OCI-LY1 (cell line): ENCODE measurements around the gene NGFR.

Source experiments
- H2AFZ ChIP-seq: fragments of 200-600 bp; sonication (generic), shearing (Covaris generic); 2 replicates; pipeline ENCODE4 v1.6.0; 2014; ENCODE audit warnings: antibody characterized with exemption, mild to moderate bottlenecking, low read length
- H3F3A ChIP-seq: fragments of 200-600 bp; sonication (generic), shearing (Covaris generic); 2 replicates; pipeline ENCODE4 v1.6.0; 2014; ENCODE audit warnings: mild to moderate bottlenecking, antibody characterized with exemption, low read length, moderate library complexity; ENCODE audit not compliant: insufficient read depth
- H3K27ac ChIP-seq: fragments of 200-600 bp; sonication (generic); 2 replicates; pipeline ENCODE4 v1.5.1; 2014; ENCODE audit warnings: low read length, mixed run types, mild to moderate bottlenecking, low read depth; ENCODE audit not compliant: poor library complexity, severe bottlenecking
- H3K27me3 ChIP-seq: fragments of 200-600 bp; sonication (generic); 2 replicates; pipeline ENCODE4 v1.6.0; 2014; ENCODE audit warnings: antibody characterized with exemption, mild to moderate bottlenecking, low read length, moderate library complexity; ENCODE audit not compliant: insufficient read depth
- H3K36me3 ChIP-seq: fragments of 200-600 bp; sonication (generic); 2 replicates; pipeline ENCODE4 v1.6.1; 2014; ENCODE audit warnings: mild to moderate bottlenecking, antibody characterized with exemption, low read length, moderate library complexity, mixed read lengths; ENCODE audit not compliant: insufficient read depth
- H3K4me1 ChIP-seq: fragments of 200-600 bp; sonication (generic); 2 replicates; pipeline ENCODE4 v1.5.1; 2014; ENCODE audit warnings: mild to moderate bottlenecking, low read length, moderate library complexity; ENCODE audit not compliant: insufficient read depth, severe bottlenecking
- H3K4me2 ChIP-seq: fragments of 200-600 bp; sonication (generic), shearing (Covaris generic); 2 replicates; pipeline ENCODE4 v1.6.1; 2014; ENCODE audit warnings: low read length
- H3K4me3 ChIP-seq: fragments of 200-600 bp; sonication (generic); 2 replicates; pipeline ENCODE4 v1.5.1; 2014; ENCODE audit warnings: low read length, low read depth, mild to moderate bottlenecking, mixed read lengths; ENCODE audit not compliant: poor library complexity, severe bottlenecking
- H3K79me2 ChIP-seq: fragments of 200-600 bp; shearing (Covaris generic); 2 replicates; pipeline ENCODE4 v1.6.1; 2016; ENCODE audit warnings: mixed run types, low read length, mixed read lengths; ENCODE audit not compliant: insufficient read depth
- H3K9ac ChIP-seq: fragments of 200-600 bp; sonication (generic), shearing (Covaris generic); 2 replicates; pipeline ENCODE4 v1.6.1; 2014; ENCODE audit warnings: mild to moderate bottlenecking, low read length, mixed read lengths
- H3K9me2 ChIP-seq: fragments of 200-600 bp; sonication (generic), shearing (Covaris generic); 2 replicates; pipeline ENCODE4 v1.6.1; 2014; ENCODE audit warnings: low read depth, mild to moderate bottlenecking, low read length, mixed read lengths
- H3K9me3 ChIP-seq: fragments of 200-600 bp; shearing (Covaris generic); 2 replicates; pipeline ENCODE4 v1.6.1; 2014; ENCODE audit warnings: low read length, mixed read lengths
- H4K20me1 ChIP-seq: fragments of 200-600 bp; sonication (generic), shearing (Covaris generic); 2 replicates; pipeline ENCODE4 v1.6.0; 2016; ENCODE audit warnings: mild to moderate bottlenecking, low read length; ENCODE audit not compliant: insufficient read depth
- CTCF ChIP-seq: fragments of 200-600 bp; sonication (generic), shearing (Covaris generic); IDR thresholded peaks from 2 replicates; pipeline ENCODE4 v1.5.1; 2017; ENCODE audit warnings: mild to moderate bottlenecking, antibody characterized with exemption, low read length, moderate library complexity, mixed read lengths
- EZH2 ChIP-seq: fragments of 200-600 bp; sonication (generic), shearing (Covaris generic); IDR thresholded peaks from 2 replicates; pipeline ENCODE4 v1.8.0; 2017; ENCODE audit warnings: borderline replicate concordance, mixed run types, mild to moderate bottlenecking, antibody characterized with exemption, low read length, moderate library complexity, mixed read lengths

NGFR gene

GRCh38 chr17:49506282-49506681, 11.2 kb downstream of the NGFR start:
- H2AFZ ChIP-seq, result no peak overlapping the region
- no peaks in the 10 kb centered on the region for H3K36me3 ChIP-seq
- H3K9ac ChIP-seq, result no peak overlapping the region
- no peaks in the 10 kb centered on the region for H4K20me1 ChIP-seq
- no peaks in the 10 kb centered on the region for H3F3A ChIP-seq
- H3K4me3 ChIP-seq, result no peak overlapping the region
- no peak overlapping the region for H3K27ac ChIP-seq
- H3K9me3 ChIP-seq, result no peaks in the 10 kb centered on the region
- H3K79me2 ChIP-seq, result no peaks in the 10 kb centered on the region
- no peaks in the 10 kb centered on the region for H3K4me1 ChIP-seq
- no peak for TF ChIP-seq CTCF
- TF ChIP-seq EZH2, result no peak
- H3K27me3 ChIP-seq, result peaks cover 10% of the 10 kb centered on the region; the same call in 1 of the 2 replicates
- H3K4me2 ChIP-seq, result no peak overlapping the region
- H3K9me2 ChIP-seq, result no peaks in the 10 kb centered on the region

- no peak overlapping the region for H3K4me2 ChIP-seq
- no peak overlapping the region for H3K4me3 ChIP-seq
Observed at GRCh38 chr17:49508061-49508865, 13.2 kb downstream of the NGFR start.

GRCh38 chr17:49508866-49509587, 13.9 kb downstream of the NGFR start:
- TF ChIP-seq EZH2, result no peak
- TF ChIP-seq CTCF, result no peak
- H3K9me3 ChIP-seq, result no peaks in the 10 kb centered on the region
- no peaks in the 10 kb centered on the region for H3K79me2 ChIP-seq
- no peaks in the 10 kb centered on the region for H3K36me3 ChIP-seq
- no peak overlapping the region for H2AFZ ChIP-seq
- H3K4me3 ChIP-seq, result no peak overlapping the region
- no peak overlapping the region for H3K27ac ChIP-seq
- no peaks in the 10 kb centered on the region for H4K20me1 ChIP-seq
- no peak overlapping the region for H3K4me2 ChIP-seq
- H3K9me2 ChIP-seq, result no peaks in the 10 kb centered on the region
- peaks cover 10% of the 10 kb centered on the region; the same call in 1 of the 2 replicates for H3K27me3 ChIP-seq
- no peaks in the 10 kb centered on the region for H3K4me1 ChIP-seq
- no peaks in the 10 kb centered on the region for H3F3A ChIP-seq
- no peak overlapping the region for H3K9ac ChIP-seq

More at GRCh38 chr17:49508061-49508865, 13.2 kb downstream of the NGFR start:
- Histone ChIP-seq H3F3A (no peaks in the 10 kb centered on the region), H3K79me2 (no peaks in the 10 kb centered on the region), H2AFZ (no peak overlapping the region), H4K20me1 (no peaks in the 10 kb centered on the region), H3K9me2 (no peaks in the 10 kb centered on the region), H3K9ac (no peak overlapping the region), H3K9me3 (no peaks in the 10 kb centered on the region), H3K27me3 (peaks cover 10% of the 10 kb centered on the region; the same call in 1 of the 2 replicates), H3K36me3 (no peaks in the 10 kb centered on the region), H3K27ac (no peak overlapping the region), H3K4me1 (no peaks in the 10 kb centered on the region)
- TF ChIP-seq EZH2 (no peak), CTCF (no peak)
